Measurements from ENCODE around the gene SOCS3. TPM values are rescaled to one million over a fixed set of nuclear protein-coding genes. Genes with fewer than 3 reads are reported as not detected.

The SOCS3 gene
- total RNA-seq, 2 experiments from 2014 or later, result not detected

- Histone ChIP-seq H3K36me3 (ENCODE audit: insufficient read depth, low read length) (peaks cover 64% of the 10 kb centered on the region), H3K9me2 (ENCODE audit: insufficient read depth, low read length) (no peaks in the 10 kb centered on the region), H4K20me1 (ENCODE audit: insufficient read depth, low read length) (no peaks in the 10 kb centered on the region), H3K4me2 (ENCODE audit: low read length) (no peak overlapping the region), H2AFZ (ENCODE audit: low read length) (no peak overlapping the region), H3K79me2 (ENCODE audit: insufficient read depth, low read depth, low read length) (no peaks in the 10 kb centered on the region), H3K9me3 (ENCODE audit: low read length) (no peaks in the 10 kb centered on the region), H3K4me3 (ENCODE audit: low read depth, low read length, poor library complexity, severe bottlenecking) (no peak overlapping the region), H3K27ac (ENCODE audit: low read depth, low read length, poor library complexity, severe bottlenecking) (no peak overlapping the region), H3K4me1 (ENCODE audit: insufficient read depth, low read length, poor library complexity, severe bottlenecking) (peaks cover 4% of the 10 kb centered on the region)
- POLR2A ChIA-PET, result interaction anchor here (0.8 kb wide), 1 partner anchor 29 kb away, joined by 3 read pairs; no protein-coding TSS in a partner anchor
- CTCF ChIA-PET (ENCODE audit: unreplicated experiment), result no interaction called here
- no TSS peak for BruUV-seq (replicated peaks)
- DNase-seq (ENCODE audit: low spot score), result no peak
- intact Hi-C loops (cut with micrococcal nuclease; ENCODE audit: unreplicated experiment), result no loop called here
- TF ChIP-seq EZH2phosphoT487 (IDR thresholded peaks at IDR 0.05; ENCODE audit: borderline replicate concordance, low read depth, low read length) (no peak), CTCF (conservative IDR thresholded peaks at IDR 0.05; ENCODE audit: low read length) (no peak)
Observed at GRCh38 chr17:78408476-78409050, 48.7 kb upstream of the SOCS3 start.

GRCh38 chr17:78407387-78408000 lies 47.6 kb upstream of the SOCS3 start:
- H3K4me1 ChIP-seq (ENCODE audit: insufficient read depth, low read length, poor library complexity, severe bottlenecking), result no peaks in the 10 kb centered on the region
- POLR2A ChIA-PET, result no interaction called here
- no peak overlapping the region for H2AFZ ChIP-seq (ENCODE audit: low read length)
- no peaks in the 10 kb centered on the region for H3K79me2 ChIP-seq (ENCODE audit: insufficient read depth, low read depth, low read length)
- TF ChIP-seq CTCF (conservative IDR thresholded peaks at IDR 0.05; ENCODE audit: low read length) (no peak), EZH2phosphoT487 (IDR thresholded peaks at IDR 0.05; ENCODE audit: borderline replicate concordance, low read depth, low read length) (no peak)
- no peaks in the 10 kb centered on the region for H3K9me3 ChIP-seq (ENCODE audit: low read length)
- no peak overlapping the region for H3K27ac ChIP-seq (ENCODE audit: low read depth, low read length, poor library complexity, severe bottlenecking)
- no peak overlapping the region for H3K4me2 ChIP-seq (ENCODE audit: low read length)
- H4K20me1 ChIP-seq (ENCODE audit: insufficient read depth, low read length), result no peaks in the 10 kb centered on the region
- no peak for DNase-seq (ENCODE audit: low spot score)
- BruUV-seq (replicated peaks), result no TSS peak
- intact Hi-C loops (cut with micrococcal nuclease; ENCODE audit: unreplicated experiment), result no loop called here
- no peak overlapping the region for H3K4me3 ChIP-seq (ENCODE audit: low read depth, low read length, poor library complexity, severe bottlenecking)
- CTCF ChIA-PET (ENCODE audit: unreplicated experiment), result no interaction called here
- peaks cover 69% of the 10 kb centered on the region for H3K36me3 ChIP-seq (ENCODE audit: insufficient read depth, low read length)
- no peaks in the 10 kb centered on the region for H3K9me2 ChIP-seq (ENCODE audit: insufficient read depth, low read length)

GRCh38 chr17:78406920-78407319 lies 47.0 kb upstream of the SOCS3 start:
- Histone ChIP-seq H3K9me3 (ENCODE audit: low read length) (no peaks in the 10 kb centered on the region), H3K4me3 (ENCODE audit: low read depth, low read length, poor library complexity, severe bottlenecking) (no peak overlapping the region), H3K27ac (ENCODE audit: low read depth, low read length, poor library complexity, severe bottlenecking) (no peak overlapping the region), H2AFZ (ENCODE audit: low read length) (no peak overlapping the region), H4K20me1 (ENCODE audit: insufficient read depth, low read length) (no peaks in the 10 kb centered on the region), H3K9me2 (ENCODE audit: insufficient read depth, low read length) (no peaks in the 10 kb centered on the region), H3K79me2 (ENCODE audit: insufficient read depth, low read depth, low read length) (no peaks in the 10 kb centered on the region), H3K4me1 (ENCODE audit: insufficient read depth, low read length, poor library complexity, severe bottlenecking) (no peaks in the 10 kb centered on the region), H3K4me2 (ENCODE audit: low read length) (no peak overlapping the region), H3K36me3 (ENCODE audit: insufficient read depth, low read length) (peaks cover 67% of the 10 kb centered on the region)
- TF ChIP-seq EZH2phosphoT487 (IDR thresholded peaks at IDR 0.05; ENCODE audit: borderline replicate concordance, low read depth, low read length) (no peak), CTCF (conservative IDR thresholded peaks at IDR 0.05; ENCODE audit: low read length) (no peak)
- no peak for DNase-seq (ENCODE audit: low spot score)
- ChIA-PET POLR2A (no interaction called here), CTCF (ENCODE audit: unreplicated experiment) (no interaction called here)
- no TSS peak for BruUV-seq (replicated peaks)
- intact Hi-C loops (cut with micrococcal nuclease; ENCODE audit: unreplicated experiment), result no loop called here

Data from OCI-LY7 (cell line).